OCI-LY3 (cell line): ENCODE results near the gene ACOT9.

Experiments used
- H2AFZ ChIP-seq: fragments of 200-600, 300-600 bp; shearing (Covaris generic); 2 replicates; pipeline ENCODE4 v1.6.0; 2014; ENCODE audit warnings: antibody characterized with exemption, low read depth, low read length
- H3K27ac ChIP-seq: fragments of 200-600, 300-600 bp; sonication (generic); 2 replicates; pipeline ENCODE4 v1.5.1; 2014; ENCODE audit warnings: mild to moderate bottlenecking, low read length, moderate library complexity, mixed read lengths
- H3K27me3 ChIP-seq: fragments of 200-600, 300-600 bp; sonication (generic); 2 replicates; pipeline ENCODE4 v1.6.1; 2014; ENCODE audit warnings: low read depth, low read length, mixed read lengths
- H3K36me3 ChIP-seq: fragments of 200-600, 300-600 bp; sonication (generic); replicated peaks from 2 replicates; pipeline ENCODE3; 2014; ENCODE audit warnings: low read depth, low read length, mixed read lengths
- H3K4me1 ChIP-seq: fragments of 300-600, 200-600 bp; sonication (generic); 2 replicates; pipeline ENCODE4 v1.6.1; 2014; ENCODE audit warnings: low read length, mixed read lengths
- H3K4me2 ChIP-seq: fragments of 200-600, 300-600 bp; sonication (generic); 2 replicates; pipeline ENCODE4 v1.6.1; 2014; ENCODE audit warnings: low read length, mixed read lengths
- H3K4me3 ChIP-seq: fragments of 300-600, 200-600 bp; sonication (generic); 2 replicates; pipeline ENCODE4 v1.5.1; 2014; ENCODE audit warnings: antibody characterized with exemption, mild to moderate bottlenecking, low read length, moderate library complexity
- H3K79me2 ChIP-seq: fragments of 300-600, 200-600 bp; shearing (Covaris generic); 2 replicates; pipeline ENCODE4 v1.6.1; 2014; ENCODE audit warnings: mild to moderate bottlenecking, low read length, mixed read lengths
- H3K9ac ChIP-seq: fragments of 300-600, 200-600 bp; shearing (Covaris generic); 2 replicates; pipeline ENCODE4 v1.6.0; 2014; ENCODE audit warnings: mild to moderate bottlenecking, low read length, moderate library complexity
- H3K9me3 ChIP-seq: fragments of 200-600, 300-600 bp; shearing (Covaris generic); 2 replicates; pipeline ENCODE4 v1.6.1; 2014; ENCODE audit warnings: low read length, mixed read lengths; ENCODE audit not compliant: insufficient read depth
- H4K20me1 ChIP-seq: fragments of 200-600, 300-600 bp; sonication (generic); 2 replicates; pipeline ENCODE4 v1.6.1; 2016; ENCODE audit warnings: low read length, mixed read lengths; ENCODE audit not compliant: insufficient read depth
- EZH2phosphoT487 ChIP-seq: fragments of 200-600 bp; shearing (Covaris generic); IDR thresholded peaks from 2 replicates; pipeline ENCODE4 v1.6.1; 2018; ENCODE audit warnings: antibody characterized with exemption, mixed run types, low read depth
- TF ChIP-seq, protein P1 (sequence below): fragments of 200-600, 300-600 bp; sonication (generic); IDR thresholded peaks from 2 replicates; pipeline ENCODE4 v1.5.1; 2014; ENCODE audit warnings: antibody characterized with exemption, low read length, low read depth

ACOT9 gene

GRCh38 chrX:23770142-23770541, 27.1 kb upstream of the ACOT9 start:
- Histone ChIP-seq H2AFZ (no peak overlapping the region), H3K4me1 (peaks cover 32% of the 10 kb centered on the region), H3K9ac (no peak overlapping the region), H4K20me1 (no peaks in the 10 kb centered on the region), H3K27me3 (no peaks in the 10 kb centered on the region), H3K27ac (no peak overlapping the region), H3K79me2 (no peaks in the 10 kb centered on the region), H3K4me2 (no peak overlapping the region), H3K9me3 (no peaks in the 10 kb centered on the region), H3K4me3 (no peak overlapping the region), H3K36me3 (no peaks in the 10 kb centered on the region)
- TF ChIP-seq, protein P1, sequence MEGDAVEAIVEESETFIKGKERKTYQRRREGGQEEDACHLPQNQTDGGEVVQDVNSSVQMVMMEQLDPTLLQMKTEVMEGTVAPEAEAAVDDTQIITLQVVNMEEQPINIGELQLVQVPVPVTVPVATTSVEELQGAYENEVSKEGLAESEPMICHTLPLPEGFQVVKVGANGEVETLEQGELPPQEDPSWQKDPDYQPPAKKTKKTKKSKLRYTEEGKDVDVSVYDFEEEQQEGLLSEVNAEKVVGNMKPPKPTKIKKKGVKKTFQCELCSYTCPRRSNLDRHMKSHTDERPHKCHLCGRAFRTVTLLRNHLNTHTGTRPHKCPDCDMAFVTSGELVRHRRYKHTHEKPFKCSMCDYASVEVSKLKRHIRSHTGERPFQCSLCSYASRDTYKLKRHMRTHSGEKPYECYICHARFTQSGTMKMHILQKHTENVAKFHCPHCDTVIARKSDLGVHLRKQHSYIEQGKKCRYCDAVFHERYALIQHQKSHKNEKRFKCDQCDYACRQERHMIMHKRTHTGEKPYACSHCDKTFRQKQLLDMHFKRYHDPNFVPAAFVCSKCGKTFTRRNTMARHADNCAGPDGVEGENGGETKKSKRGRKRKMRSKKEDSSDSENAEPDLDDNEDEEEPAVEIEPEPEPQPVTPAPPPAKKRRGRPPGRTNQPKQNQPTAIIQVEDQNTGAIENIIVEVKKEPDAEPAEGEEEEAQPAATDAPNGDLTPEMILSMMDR = no peak
- no peak for TF ChIP-seq EZH2phosphoT487

- no peaks in the 10 kb centered on the region for H3K79me2 ChIP-seq
- TF ChIP-seq, protein P1 = no peak
- TF ChIP-seq EZH2phosphoT487 = no peak
- no peaks in the 10 kb centered on the region for H4K20me1 ChIP-seq
- no peaks in the 10 kb centered on the region for H3K27me3 ChIP-seq
- no peak overlapping the region for H3K4me2 ChIP-seq
- H3K9ac ChIP-seq = no peak overlapping the region
- H3K27ac ChIP-seq = no peak overlapping the region
- peaks cover 6% of the 10 kb centered on the region; the same call in 1 of the 2 replicates for H3K4me1 ChIP-seq
- no peak overlapping the region for H3K4me3 ChIP-seq
- no peaks in the 10 kb centered on the region for H3K36me3 ChIP-seq
- H3K9me3 ChIP-seq = no peaks in the 10 kb centered on the region
- no peak overlapping the region for H2AFZ ChIP-seq
Observed at GRCh38 chrX:23766650-23767551, 23.8 kb upstream of the ACOT9 start.

GRCh38 chrX:23765868-23766267, 22.8 kb upstream of the ACOT9 start:
- no peaks in the 10 kb centered on the region for H3K4me1 ChIP-seq
- H3K9me3 ChIP-seq = no peaks in the 10 kb centered on the region
- TF ChIP-seq EZH2phosphoT487 = no peak
- TF ChIP-seq, protein P1 = no peak
- no peak overlapping the region for H3K4me3 ChIP-seq
- no peaks in the 10 kb centered on the region for H3K36me3 ChIP-seq
- H3K79me2 ChIP-seq = no peaks in the 10 kb centered on the region
- no peak overlapping the region for H3K27ac ChIP-seq
- no peak overlapping the region for H3K4me2 ChIP-seq
- no peaks in the 10 kb centered on the region for H3K27me3 ChIP-seq
- no peak overlapping the region for H3K9ac ChIP-seq
- H4K20me1 ChIP-seq = no peaks in the 10 kb centered on the region
- H2AFZ ChIP-seq = no peak overlapping the region

- Histone ChIP-seq H3K27me3 (no peaks in the 10 kb centered on the region), H3K79me2 (no peaks in the 10 kb centered on the region), H3K4me3 (no peak overlapping the region), H3K9me3 (no peaks in the 10 kb centered on the region), H4K20me1 (no peaks in the 10 kb centered on the region), H3K4me2 (no peak overlapping the region), H3K4me1 (no peaks in the 10 kb centered on the region), H3K9ac (no peak overlapping the region), H3K27ac (no peak overlapping the region), H2AFZ (no peak overlapping the region), H3K36me3 (no peaks in the 10 kb centered on the region)
- TF ChIP-seq, protein P1 = no peak
- TF ChIP-seq EZH2phosphoT487 = no peak
Observed at GRCh38 chrX:23765449-23765848, 22.4 kb upstream of the ACOT9 start.
